Activated gamma-delta T cell (primary cell): ENCODE measurements around the gene IFNL1.
A peak's percentile ranks its signal among the peaks of the same experiment; 100 is the strongest.
"Not testable (repeated sequence)": the region's sequence is repeated elsewhere in the genome, so short reads cannot be mapped to it uniquely, and the experiment has no call there.

Experiments
- DNase-seq: peaks from one replicate; lab custom pipeline; 2025; lab: John Stamatoyannopoulos, UW

IFNL1 gene

GRCh38 chr19:39270036-39270871, 26.0 kb upstream of the IFNL1 start:
- DNase-seq = no peak

GRCh38 chr19:39273859-39274258, 22.3 kb upstream of the IFNL1 start:
- not testable (repeated sequence) for DNase-seq

DNA sequence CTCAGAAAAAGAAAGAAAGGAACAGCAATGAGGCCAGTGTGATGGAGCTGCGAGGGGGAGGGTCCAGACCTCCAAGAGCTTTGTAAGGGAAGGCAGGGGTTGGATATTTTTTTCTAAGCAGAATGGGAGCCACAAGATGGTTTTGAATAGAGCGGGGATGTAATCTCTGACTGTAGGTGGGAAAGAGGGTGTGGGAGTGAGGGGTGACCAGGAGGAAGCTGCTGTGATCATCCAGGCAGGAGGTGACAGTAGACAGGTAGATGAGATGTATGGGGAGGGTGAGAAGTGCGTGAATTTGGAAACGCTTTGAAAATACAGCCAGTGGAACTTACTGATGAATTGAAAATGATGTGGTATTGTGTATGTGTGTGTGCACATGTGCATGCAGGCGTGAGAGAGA, 20.6 kb upstream of the IFNL1 start:
- no peak for DNase-seq

DNA sequence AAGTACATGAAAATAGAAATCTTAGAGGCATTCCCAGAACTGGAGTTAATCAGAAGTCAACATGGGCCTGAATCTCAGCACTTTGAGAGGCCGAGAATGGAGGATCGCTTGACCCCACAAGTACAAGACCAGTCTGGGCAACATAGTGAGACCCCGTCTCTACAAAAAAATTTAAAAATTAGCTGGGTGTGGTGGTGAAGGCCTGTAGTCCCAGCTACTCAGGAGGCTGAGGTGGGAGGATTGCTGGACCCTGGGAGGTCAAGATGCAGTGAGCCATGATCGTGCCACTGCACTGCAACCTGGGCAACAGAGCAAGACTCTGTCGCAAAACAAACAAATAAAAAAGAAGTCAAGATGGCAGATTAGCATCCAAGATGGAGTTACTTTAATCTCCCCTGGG, 19.5 kb upstream of the IFNL1 start:
- DNase-seq = no peak

GRCh38 chr19:39277598-39277997, 18.6 kb upstream of the IFNL1 start:
- DNase-seq = no peak

DNA sequence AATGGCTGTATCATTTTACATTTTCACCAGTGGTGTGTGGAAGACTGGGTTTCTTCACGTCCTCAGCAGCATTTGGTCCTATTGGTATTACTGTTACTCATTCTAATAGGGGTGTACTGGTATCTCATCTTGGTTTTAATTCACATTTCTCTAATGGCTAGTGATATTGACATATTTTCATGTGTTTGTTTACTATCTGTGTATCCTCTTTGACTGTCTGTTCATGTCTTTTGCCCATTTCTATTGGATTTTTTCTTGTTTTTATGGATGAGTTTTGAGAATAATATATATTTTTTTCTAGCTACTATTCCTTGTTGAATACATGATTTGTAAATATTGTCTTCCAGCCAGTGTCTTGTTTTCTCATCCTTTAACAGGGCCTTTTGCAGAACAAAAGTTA, 14.2 kb upstream of the IFNL1 start:
- DNase-seq = no peak

DNA sequence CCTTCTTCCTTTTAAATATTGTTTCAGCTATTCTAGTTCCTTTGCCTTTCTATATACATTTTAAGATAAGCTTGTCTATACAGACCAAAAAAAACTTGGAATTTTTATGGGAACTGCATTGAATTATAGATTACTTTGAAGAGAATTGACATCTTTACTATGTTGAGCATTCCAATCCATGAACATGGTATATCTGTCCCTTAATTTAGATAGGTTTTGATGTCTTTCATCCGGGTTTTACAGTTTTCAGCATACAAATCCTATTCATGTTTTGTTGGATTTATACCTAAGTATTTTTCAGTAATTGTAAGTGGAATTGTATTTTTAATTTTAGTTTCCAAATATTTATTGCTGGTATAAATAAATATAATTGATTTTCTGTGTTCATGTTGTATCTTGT, 12.2 kb upstream of the IFNL1 start:
- DNase-seq = no peak

- DNase-seq = no peak
Measured at GRCh38 chr19:39293394-39293793, 2.8 kb upstream of the IFNL1 start.

DNA sequence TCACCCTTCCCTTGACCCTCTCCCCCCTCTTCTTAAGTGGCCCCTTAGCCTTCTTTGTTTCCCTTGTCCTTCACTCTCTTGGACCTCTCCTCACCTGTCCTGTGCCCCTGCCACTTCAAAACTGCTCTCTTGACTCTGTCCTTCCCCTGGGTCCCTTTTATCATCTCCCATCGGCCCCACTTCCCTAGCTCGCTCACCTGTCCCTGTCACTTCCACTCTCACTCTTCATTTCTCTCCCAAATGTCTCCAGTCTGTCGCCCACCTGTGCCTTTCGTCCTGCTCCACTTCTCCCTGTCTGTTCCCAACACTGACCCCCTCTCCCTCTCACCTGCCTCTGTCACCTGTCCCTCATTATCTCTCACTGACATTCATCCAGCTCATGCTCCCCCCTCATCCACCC, 699 bp downstream of the IFNL1 start:
- no peak for DNase-seq

GRCh38 chr19:39297931-39298634, 1.9 kb downstream of the IFNL1 start:
- DNase-seq = peak; percentile 58

GRCh38 chr19:39299404-39299803, 3.2 kb downstream of the IFNL1 start:
- no peak for DNase-seq

DNA sequence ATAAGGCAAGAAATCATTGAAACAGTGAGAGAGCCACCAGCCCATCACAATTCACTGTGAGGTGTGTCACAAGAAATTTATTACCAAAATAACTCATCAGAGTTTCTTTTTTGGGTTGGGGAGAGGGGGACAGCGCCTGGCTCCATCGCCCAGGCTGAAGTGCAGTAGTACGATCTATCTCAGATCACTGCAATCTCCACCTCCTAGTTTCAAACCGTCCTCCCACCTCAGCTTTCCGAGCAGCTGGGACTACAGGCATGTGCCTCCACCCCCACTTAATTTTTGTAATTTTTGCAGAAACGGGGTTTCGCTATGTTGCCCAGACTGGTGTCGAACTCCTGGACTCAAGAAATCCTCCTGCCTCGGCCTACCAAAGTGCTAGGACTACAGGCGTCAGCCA, 3.6 kb downstream of the IFNL1 start:
- no peak for DNase-seq

DNA sequence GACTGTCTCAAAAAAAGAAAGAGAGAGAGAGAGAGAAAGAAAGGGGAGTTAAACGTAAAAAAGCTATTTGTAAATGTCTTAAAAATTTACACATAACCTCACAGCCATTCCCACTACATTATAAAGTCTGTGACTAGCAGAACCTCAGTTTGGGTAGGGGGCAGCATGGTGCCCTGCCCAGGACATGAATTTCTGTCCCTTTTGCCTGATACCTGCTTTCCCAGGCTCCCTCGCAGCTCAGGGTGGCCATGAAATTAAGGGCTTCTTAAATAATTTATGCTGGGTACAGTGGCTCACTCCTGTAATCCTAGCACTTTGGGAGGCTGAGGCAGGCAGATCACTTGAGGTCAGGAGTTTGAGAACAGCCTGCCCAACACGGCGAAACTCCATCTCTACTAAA, 4.8 kb downstream of the IFNL1 start:
- no peak for DNase-seq

GRCh38 chr19:39301562-39301961, 5.4 kb downstream of the IFNL1 start:
- no peak for DNase-seq

GRCh38 chr19:39303373-39304184, 7.4 kb downstream of the IFNL1 start:
- DNase-seq = no peak

- no peak for DNase-seq
Measured at GRCh38 chr19:39304185-39304513, 7.9 kb downstream of the IFNL1 start.

DNA sequence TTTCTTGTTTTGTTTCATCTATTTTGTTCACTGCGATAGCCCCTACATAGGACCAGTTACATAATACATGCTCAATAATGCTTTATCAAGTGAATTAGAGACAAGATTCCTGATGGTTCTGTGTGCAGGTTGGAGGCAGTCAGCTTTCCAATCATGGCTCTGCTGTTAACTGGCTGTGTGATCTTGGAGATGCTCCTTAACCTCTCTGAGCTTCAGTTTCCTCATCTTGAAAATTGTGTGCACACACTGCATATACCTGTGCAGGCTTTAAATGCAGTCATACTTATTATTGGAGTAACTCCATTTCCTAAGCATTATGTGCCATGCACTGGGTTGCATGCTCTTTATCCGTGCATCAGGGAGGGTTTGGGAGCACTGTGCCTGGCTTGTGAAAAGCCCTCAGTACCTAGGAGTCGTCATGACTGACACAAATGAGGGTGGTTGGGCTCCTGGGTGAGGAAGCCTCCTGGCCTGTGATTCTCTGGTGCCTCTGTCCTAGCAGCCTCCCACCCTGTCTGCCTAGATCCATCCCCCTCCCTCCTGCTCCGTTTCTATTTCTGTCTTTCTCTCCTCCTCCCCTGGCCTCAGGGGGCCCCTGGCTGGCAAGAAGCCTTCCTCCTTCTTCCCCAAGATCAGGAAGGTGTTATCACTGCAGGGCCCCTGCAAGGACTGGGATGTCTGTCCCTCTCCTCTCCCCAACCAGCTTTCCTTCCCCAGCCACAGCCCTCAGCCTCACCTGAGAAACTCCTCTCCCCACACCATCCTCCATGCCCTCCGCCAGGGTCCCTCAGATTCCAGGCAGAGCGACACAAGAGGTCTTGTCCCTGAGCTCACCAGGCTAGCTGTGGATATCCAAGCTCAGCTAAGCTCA, 8.7 kb downstream of the IFNL1 start:
- no peak for DNase-seq

DNA sequence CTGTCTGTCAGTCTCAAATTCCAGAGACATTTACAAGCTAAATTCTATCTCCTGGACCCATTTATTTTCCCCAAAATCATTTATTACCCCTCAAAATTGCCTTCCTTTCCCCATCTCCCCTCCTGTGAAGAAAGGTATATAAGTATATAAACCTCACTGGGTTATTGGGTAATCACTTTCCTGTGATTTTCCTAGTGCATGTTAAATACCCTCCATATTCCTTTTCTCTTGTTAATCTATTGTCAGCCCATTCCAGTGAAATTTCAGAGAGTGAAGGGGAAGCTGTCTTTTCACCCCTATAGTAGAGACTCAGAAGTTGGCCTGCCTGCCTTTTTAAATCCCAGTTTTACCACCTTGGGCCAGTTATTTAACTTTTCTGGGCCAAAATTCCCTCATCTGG, 9.9 kb downstream of the IFNL1 start:
- no peak for DNase-seq

DNA sequence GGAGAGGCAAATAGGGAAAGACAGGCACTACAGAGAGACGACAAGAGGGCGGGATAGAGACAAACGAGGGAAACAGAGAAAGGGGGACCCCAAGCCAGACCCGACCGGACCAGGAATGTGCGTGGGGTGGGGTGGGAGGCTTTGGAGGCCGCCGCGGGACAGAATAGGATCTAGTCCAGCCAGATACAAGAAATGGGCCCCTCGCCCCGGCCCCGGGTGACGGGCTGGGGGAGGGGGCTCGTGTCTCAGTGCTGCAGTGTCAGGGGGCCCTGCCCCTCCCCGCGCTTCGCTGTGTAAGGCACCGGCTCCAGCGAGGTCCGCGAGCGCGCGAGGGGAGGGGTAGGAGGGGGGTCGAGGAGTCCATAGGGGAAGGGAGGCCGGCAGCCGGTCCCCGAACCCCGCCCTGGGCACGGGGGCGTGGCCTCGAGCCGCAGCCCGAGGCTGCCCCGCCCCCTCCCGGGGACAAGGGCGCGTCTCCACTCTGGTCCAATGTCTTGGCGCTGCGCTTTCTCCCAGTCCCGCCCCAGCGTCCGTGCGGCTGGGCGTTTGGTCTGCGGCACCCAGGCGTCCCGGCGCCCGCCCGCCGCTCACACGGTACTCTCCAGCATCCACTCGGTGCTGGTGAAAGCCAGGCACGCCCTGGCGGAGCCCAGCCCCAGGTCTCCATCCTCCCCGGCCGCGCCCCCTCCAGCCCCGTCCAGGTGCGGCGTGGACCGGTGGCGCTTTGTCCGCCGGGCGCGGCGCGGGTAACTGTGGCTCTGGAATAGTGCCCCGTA, 11.0 kb downstream of the IFNL1 start:
- no peak for DNase-seq

DNA sequence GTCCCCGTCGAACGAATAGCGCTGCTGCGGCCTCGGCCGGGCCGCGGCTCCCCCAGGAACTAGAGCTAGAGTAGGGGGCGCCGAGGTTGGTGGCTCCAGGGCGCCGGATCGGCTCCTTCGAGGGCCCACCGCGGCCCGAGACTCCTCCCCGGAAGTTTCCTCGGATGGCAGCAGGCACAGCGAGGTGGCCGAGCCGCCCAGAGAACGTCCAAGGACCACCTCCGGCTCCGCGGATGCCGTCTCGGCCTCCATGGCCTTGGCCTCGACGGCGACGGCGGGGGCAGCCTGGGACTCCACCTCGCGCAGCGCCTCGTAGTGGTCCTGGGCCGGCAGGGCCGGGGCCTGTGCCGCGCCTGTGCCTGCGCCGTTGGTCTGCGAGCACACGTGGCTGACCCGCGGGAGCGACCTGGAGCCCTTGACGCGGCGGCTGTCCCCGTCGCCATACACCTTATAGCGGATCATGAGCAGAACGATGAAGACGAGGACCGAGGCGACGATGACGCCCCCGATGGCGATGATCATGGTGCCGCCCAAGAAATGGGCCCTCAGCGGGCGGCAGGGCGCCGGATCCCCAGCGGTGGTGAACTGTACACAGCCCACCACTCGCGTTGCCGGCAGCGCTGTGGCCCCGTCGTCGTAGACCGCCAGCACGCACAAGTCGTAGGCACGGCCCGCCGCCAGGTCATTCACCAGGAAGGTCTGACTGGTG, 11.8 kb downstream of the IFNL1 start:
- DNase-seq = no peak
